HCT116 (cell line): ENCODE results near the gene MTA1. TPM values are rescaled to one million over a fixed set of nuclear protein-coding genes. Genes with fewer than 3 reads are reported as not detected.

ENCODE experiments used
- ATAC-seq: fragments of 200-7000 bp; cut with Tn5 transposase; 2 replicates; pipeline ENCODE4 v1.9.1; 2020; ENCODE audit warnings: mild to moderate bottlenecking, moderate library complexity
- BruUV-seq: library from RNA; stranded (reverse); fragments of 400-500 nt; replicated peaks from 2 replicates; lab custom pipeline; 2021; lab: Mats Ljungman, UMichigan
- CTCF ChIA-PET: fragments of 300-600 bp; sonication (Branson Sonifier 250); formaldehyde crosslinking; loops from one replicate; lab custom pipeline; 2021; ENCODE audit warnings: antibody characterized with exemption; lab: Charles Lee
- POLR2A ChIA-PET: fragments of 300-600, 350-600 bp; sonication (Branson Sonifier 250); formaldehyde crosslinking; loops from one replicate; lab custom pipeline; 2021; ENCODE audit warnings: antibody characterized with exemption; lab: Charles Lee
- RAD21 ChIA-PET, 2 experiments: fragments of 300-600 bp; sonication (Branson Sonifier 250); formaldehyde crosslinking; loops; one replicate each; lab custom pipeline; 2023; ENCODE audit warnings: low total read pairs in 2 of 2; ENCODE audit not compliant: uncharacterized antibody in 2 of 2, unreplicated experiment in 2 of 2, low non-redundant PET in 1 of 2; lab: Charles Lee
- DNase-seq: peaks from one replicate; pipeline ENCODE4 v3.0.0-alpha.2; 2010; ENCODE audit warnings: low read depth, low spot score
- H2AFZ ChIP-seq: fragments of 200-600 bp; shearing (Covaris generic), sonication (generic); 2 replicates; pipeline ENCODE4 v1.6.1; 2017; ENCODE audit warnings: low read depth, mixed run types, mixed read lengths, antibody characterized with exemption, low read length; ENCODE audit not compliant: poor library complexity, severe bottlenecking
- H3K27ac ChIP-seq: 2 replicates; pipeline ENCODE4 v1.5.1; 2012; ENCODE audit warnings: low read depth, low read length
- H3K27me3 ChIP-seq: fragments of 200-600 bp; sonication (generic); 2 replicates; pipeline ENCODE4 v1.6.1; 2016; ENCODE audit warnings: mixed run types, low read length, mixed read lengths; ENCODE audit not compliant: insufficient read depth
- H3K36me3 ChIP-seq, 2 experiments: fragments of 200-500 bp in 1 of 2; fragments of 200-600 bp in 1 of 2; sonication (Bioruptor generic) in 1 of 2; sonication (generic) in 1 of 2; 2 replicates each; pipeline versions ENCODE4 v1.5.1 to v1.6.1; 2014 to 2016; ENCODE audit warnings: low read length in 2 of 2, inconsistent platforms in 1 of 2, mixed read lengths in 1 of 2, mixed run types in 1 of 2; ENCODE audit not compliant: insufficient read depth in 2 of 2, control insufficient read depth in 1 of 2
- H3K4me1 ChIP-seq, 2 experiments: fragments of 200-600 bp in 1 of 2; sonication (generic) in 1 of 2; 2 replicates each; pipeline versions ENCODE4 v1.5.1 to v1.6.1; 2012 to 2017; ENCODE audit warnings: low read length in 2 of 2, inconsistent platforms in 1 of 2, mild to moderate bottlenecking in 1 of 2, mixed read lengths in 1 of 2, mixed run types in 1 of 2, moderate library complexity in 1 of 2; ENCODE audit not compliant: insufficient read depth in 2 of 2, control insufficient read depth in 1 of 2
- H3K4me2 ChIP-seq: fragments of 200-600 bp; sonication (generic); 2 replicates; pipeline ENCODE4 v1.6.1; 2017; ENCODE audit warnings: mixed run types, low read length, mixed read lengths
- H3K4me3 ChIP-seq, 2 experiments: fragments of 200-600 bp in 1 of 2; sonication (generic) in 1 of 2; replicated peaks in 1 of 2; 2 replicates each; pipeline ENCODE4 v1.5.1; 2011 to 2016; ENCODE audit warnings: low read length in 2 of 2, control low read depth in 1 of 2, low read depth in 1 of 2, mild to moderate bottlenecking in 1 of 2, mixed read lengths in 1 of 2, mixed run types in 1 of 2
- H3K79me2 ChIP-seq: fragments of 200-600 bp; sonication (generic); 2 replicates; pipeline ENCODE4 v1.6.1; 2017; ENCODE audit warnings: mild to moderate bottlenecking, mixed run types, low read length, moderate library complexity, mixed read lengths; ENCODE audit not compliant: insufficient read depth
- H3K9ac ChIP-seq: fragments of 200-600 bp; sonication (generic); 2 replicates; pipeline ENCODE4 v1.6.1; 2016; ENCODE audit warnings: low read length, mixed read lengths
- H3K9me2 ChIP-seq: fragments of 200-600 bp; sonication (generic), shearing (Covaris generic); 2 replicates; pipeline ENCODE4 v1.6.1; 2017; ENCODE audit warnings: mixed run types, mild to moderate bottlenecking, moderate library complexity; ENCODE audit not compliant: insufficient read depth
- H3K9me3 ChIP-seq, 2 experiments: fragments of 200-500 bp in 1 of 2; fragments of 200-600 bp in 1 of 2; sonication (Bioruptor generic) in 1 of 2; sonication (generic) in 1 of 2; 2 replicates each; pipeline ENCODE4 v1.6.1; 2014 to 2017; ENCODE audit warnings: low read length in 2 of 2, mixed read lengths in 2 of 2, inconsistent platforms in 1 of 2, low read depth in 1 of 2, mild to moderate bottlenecking in 1 of 2, mixed run types in 1 of 2, moderate library complexity in 1 of 2; ENCODE audit not compliant: control insufficient read depth in 1 of 2, insufficient read depth in 1 of 2
- H4K20me1 ChIP-seq: fragments of 200-600 bp; sonication (generic), shearing (Covaris generic); 2 replicates; pipeline ENCODE4 v1.6.1; 2017; ENCODE audit warnings: mixed run types, mild to moderate bottlenecking, moderate library complexity; ENCODE audit not compliant: insufficient read depth
- CBX3 ChIP-seq: IDR thresholded peaks from 2 replicates; pipeline ENCODE4 v1.6.1; 2012; ENCODE audit warnings: low read depth
- CTCF ChIP-seq, 3 experiments: fragments of 200-600 bp in 1 of 3; sonication (generic) in 1 of 3; IDR thresholded peaks in 2 of 3; conservative IDR thresholded peaks in 1 of 3; 2 replicates each; pipeline ENCODE4 v1.5.1; 2012 to 2017; ENCODE audit warnings: low read depth in 2 of 3, low read length in 2 of 3, antibody characterized with exemption in 1 of 3, borderline replicate concordance in 1 of 3, control low read depth in 1 of 3, mild to moderate bottlenecking in 1 of 3, mixed read lengths in 1 of 3, mixed run types in 1 of 3, moderate library complexity in 1 of 3; ENCODE audit not compliant: insufficient read depth in 1 of 3
- EGR1 ChIP-seq: IDR thresholded peaks from 2 replicates; pipeline ENCODE4 v1.6.1; 2012; ENCODE audit warnings: low read depth
- ELF1 ChIP-seq: IDR thresholded peaks from 2 replicates; pipeline ENCODE4 v1.6.1; 2012; ENCODE audit warnings: low read depth, borderline replicate concordance
- EZH2 ChIP-seq: fragments of 200-600 bp; sonication (generic); IDR thresholded peaks from 2 replicates; pipeline ENCODE4 v1.6.1; 2017; ENCODE audit warnings: antibody characterized with exemption, mixed run types
- EZH2phosphoT487 ChIP-seq: fragments of 200-600 bp; IDR thresholded peaks from 2 replicates; pipeline ENCODE4 v1.6.1; 2018; ENCODE audit warnings: antibody characterized with exemption, borderline replicate concordance
- FOSL1 ChIP-seq: IDR thresholded peaks from 2 replicates; pipeline ENCODE4 v1.6.1; 2012; ENCODE audit warnings: low read depth
- JUND ChIP-seq: IDR thresholded peaks from 2 replicates; pipeline ENCODE4 v1.6.1; 2012
- MAX ChIP-seq: IDR thresholded peaks from 2 replicates; pipeline ENCODE4 v1.6.1; 2012
- POLR2A ChIP-seq: IDR thresholded peaks from 2 replicates; pipeline ENCODE4 v1.7.0; 2011; ENCODE audit warnings: borderline replicate concordance; ENCODE audit not compliant: insufficient read depth, insufficient read length; ENCODE audit errors: extremely low read depth
- POLR2AphosphoS5 ChIP-seq: IDR thresholded peaks from 2 replicates; pipeline ENCODE4 v1.6.1; 2011; ENCODE audit warnings: mild to moderate bottlenecking, low read depth, low read length, moderate library complexity
- SIN3A ChIP-seq: IDR thresholded peaks from 2 replicates; pipeline ENCODE4 v1.6.1; 2012; ENCODE audit warnings: low read depth
- SP1 ChIP-seq: IDR thresholded peaks from 2 replicates; pipeline ENCODE4 v1.6.1; 2012; ENCODE audit warnings: low read depth
- TCF7L2 ChIP-seq: IDR thresholded peaks from 2 replicates; pipeline ENCODE4 v1.7.0; 2011; ENCODE audit warnings: borderline replicate concordance, inconsistent platforms; ENCODE audit not compliant: insufficient read depth, insufficient read length; ENCODE audit errors: extremely low read depth
- intact Hi-C: fragments of 100-400 bp; cut with micrococcal nuclease; formaldehyde crosslinking; loops from 2 replicates; pipeline ENCODE4 v1.10.0; 2022
- total RNA-seq: library from RNA; stranded (reverse); gene quantifications from one replicate; pipeline ENCODE4 v1.2.1, GENCODE V29; 2021; ENCODE audit not compliant: unreplicated experiment
- TF ChIP-seq, protein P1 (sequence below): IDR thresholded peaks from 2 replicates; pipeline ENCODE4 v1.6.1; 2012
- TF ChIP-seq, protein P2 (sequence below): IDR thresholded peaks from 2 replicates; pipeline ENCODE4 v1.6.1; 2012; ENCODE audit warnings: low read depth

MTA1 gene
- total RNA-seq, 1 experiment from 2014 or later, result 229 TPM

DNA sequence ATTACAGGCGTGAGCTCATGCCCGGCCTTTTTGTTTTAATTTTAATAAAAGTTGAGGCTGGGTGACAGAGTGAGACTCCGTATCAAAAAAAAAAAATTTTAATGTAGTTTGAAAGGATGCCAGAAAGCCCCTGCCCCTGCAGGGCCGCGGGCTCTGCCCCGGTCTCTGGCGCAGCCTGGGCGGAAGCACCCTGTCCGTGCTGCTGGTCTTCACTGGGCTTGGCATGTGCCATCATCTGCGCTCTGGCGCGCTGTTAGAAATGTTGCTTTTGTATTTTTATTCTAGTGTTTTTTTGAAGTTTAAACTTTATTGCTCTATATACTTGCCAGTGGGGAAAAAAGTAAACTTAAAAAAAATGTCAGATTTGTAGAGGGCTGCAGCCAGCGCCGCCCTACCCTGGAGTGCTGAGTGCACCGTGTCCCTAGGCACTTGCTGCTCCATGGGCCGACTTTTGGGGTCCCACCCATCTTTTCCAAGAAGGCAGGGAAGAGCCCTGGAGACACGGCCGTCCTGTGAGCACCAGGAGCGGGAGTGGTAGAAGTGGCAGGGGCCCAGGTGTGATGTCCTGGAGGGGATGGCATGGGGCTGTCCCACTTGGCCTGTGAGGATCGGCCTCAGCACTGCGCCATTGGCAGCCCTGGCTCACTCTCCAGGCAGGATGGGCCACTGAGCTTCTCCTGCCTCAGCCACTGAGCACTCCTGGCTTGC is 4.0 kb downstream of the MTA1 start:
- H3K36me3 ChIP-seq, result peaks cover 4 to 21% of the 10 kb centered on the region in 2 experiments; a peak in 3 of 4 replicates
- intact Hi-C loops, result no loop called here
- ATAC-seq, result no peak
- H2AFZ ChIP-seq, result no peak overlapping the region
- no peak overlapping the region for H3K4me3 ChIP-seq
- DNase-seq, result no peak
- CTCF ChIA-PET, result no interaction called here
- no peak overlapping the region for H3K9ac ChIP-seq
- RAD21 ChIA-PET, result no interaction called here
- H4K20me1 ChIP-seq, result no peaks in the 10 kb centered on the region; the same call in 1 of the 2 replicates
- H3K79me2 ChIP-seq, result peaks cover 89% of the 10 kb centered on the region
- H3K27ac ChIP-seq, result no peak overlapping the region
- H3K4me1 ChIP-seq, result peaks cover 15 to 34% of the 10 kb centered on the region in 2 experiments
- H3K9me3 ChIP-seq, result no peaks in the 10 kb centered on the region
- POLR2A ChIA-PET, result no interaction called here
- no peaks in the 10 kb centered on the region for H3K27me3 ChIP-seq
- no TSS peak for BruUV-seq
- TF ChIP-seq EZH2phosphoT487 (no peak), FOSL1 (no peak), TCF7L2 (no peak), ELF1 (no peak), SP1 (no peak), CBX3 (no peak), JUND (no peak), SIN3A (no peak), POLR2A (no peak), EGR1 (no peak), CTCF (IDR thresholded peaks at IDR 0.05 in 2 of 3, conservative IDR thresholded peaks at IDR 0.05 in 1 of 3; ENCODE audit: borderline replicate concordance in 1 of 3, insufficient read depth in 1 of 3, low read depth in 2 of 3, low read length in 2 of 3) (no peak), POLR2AphosphoS5 (no peak), MAX (no peak), EZH2 (no peak)
- TF ChIP-seq, protein P1, sequence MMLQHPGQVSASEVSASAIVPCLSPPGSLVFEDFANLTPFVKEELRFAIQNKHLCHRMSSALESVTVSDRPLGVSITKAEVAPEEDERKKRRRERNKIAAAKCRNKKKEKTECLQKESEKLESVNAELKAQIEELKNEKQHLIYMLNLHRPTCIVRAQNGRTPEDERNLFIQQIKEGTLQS, result no peak
- TF ChIP-seq, protein P2, sequence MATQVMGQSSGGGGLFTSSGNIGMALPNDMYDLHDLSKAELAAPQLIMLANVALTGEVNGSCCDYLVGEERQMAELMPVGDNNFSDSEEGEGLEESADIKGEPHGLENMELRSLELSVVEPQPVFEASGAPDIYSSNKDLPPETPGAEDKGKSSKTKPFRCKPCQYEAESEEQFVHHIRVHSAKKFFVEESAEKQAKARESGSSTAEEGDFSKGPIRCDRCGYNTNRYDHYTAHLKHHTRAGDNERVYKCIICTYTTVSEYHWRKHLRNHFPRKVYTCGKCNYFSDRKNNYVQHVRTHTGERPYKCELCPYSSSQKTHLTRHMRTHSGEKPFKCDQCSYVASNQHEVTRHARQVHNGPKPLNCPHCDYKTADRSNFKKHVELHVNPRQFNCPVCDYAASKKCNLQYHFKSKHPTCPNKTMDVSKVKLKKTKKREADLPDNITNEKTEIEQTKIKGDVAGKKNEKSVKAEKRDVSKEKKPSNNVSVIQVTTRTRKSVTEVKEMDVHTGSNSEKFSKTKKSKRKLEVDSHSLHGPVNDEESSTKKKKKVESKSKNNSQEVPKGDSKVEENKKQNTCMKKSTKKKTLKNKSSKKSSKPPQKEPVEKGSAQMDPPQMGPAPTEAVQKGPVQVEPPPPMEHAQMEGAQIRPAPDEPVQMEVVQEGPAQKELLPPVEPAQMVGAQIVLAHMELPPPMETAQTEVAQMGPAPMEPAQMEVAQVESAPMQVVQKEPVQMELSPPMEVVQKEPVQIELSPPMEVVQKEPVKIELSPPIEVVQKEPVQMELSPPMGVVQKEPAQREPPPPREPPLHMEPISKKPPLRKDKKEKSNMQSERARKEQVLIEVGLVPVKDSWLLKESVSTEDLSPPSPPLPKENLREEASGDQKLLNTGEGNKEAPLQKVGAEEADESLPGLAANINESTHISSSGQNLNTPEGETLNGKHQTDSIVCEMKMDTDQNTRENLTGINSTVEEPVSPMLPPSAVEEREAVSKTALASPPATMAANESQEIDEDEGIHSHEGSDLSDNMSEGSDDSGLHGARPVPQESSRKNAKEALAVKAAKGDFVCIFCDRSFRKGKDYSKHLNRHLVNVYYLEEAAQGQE, result no peak
- TF ChIP-seq, all 23 proteins: peak for 0
- no peaks in the 10 kb centered on the region for H3K9me2 ChIP-seq
- no peak overlapping the region for H3K4me2 ChIP-seq
